ENCODE data around the gene CPTP. TPM values are rescaled to one million over a fixed set of nuclear protein-coding genes. Genes with fewer than 3 reads are reported as not detected.

CPTP gene
- total and polyA plus RNA-seq, 2 of the 13 experiments (the other 11 are each of a cell fraction or from before 2014, with no cell fraction given), result 5.5 to 9.3 TPM

GRCh38 chr1:1348420-1349255, 24.0 kb downstream of the CPTP start (continued):
- no peak for TF ChIP-seq POGK (CRISPR knock-in tag; conservative IDR thresholded peaks at IDR 0.05)
- no peak for TF ChIP-seq ZNF687 (CRISPR knock-in tag; IDR thresholded peaks at IDR 0.05)
- TF ChIP-seq YEATS4 (CRISPR knock-in tag; IDR thresholded peaks at IDR 0.05; ENCODE audit: borderline replicate concordance), result peak; percentile 30; the same call in 1 of the 2 replicates
- no peak for TF ChIP-seq ZNF605 (CRISPR knock-in tag; IDR thresholded peaks at IDR 0.05)
- no peak for TF ChIP-seq PAXIP1 (CRISPR knock-in tag; conservative IDR thresholded peaks at IDR 0.05)
- TF ChIP-seq ZNF672 (CRISPR knock-in tag; IDR thresholded peaks at IDR 0.05), result no peak
- no peak for TF ChIP-seq ZNF740 (CRISPR knock-in tag; IDR thresholded peaks at IDR 0.05)
- no peak for TF ChIP-seq DRAP1 (CRISPR knock-in tag; IDR thresholded peaks at IDR 0.05)
- no peak for TF ChIP-seq SIN3B (IDR thresholded peaks at IDR 0.05; ENCODE audit: low read length)
